Subcutaneous adipose tissue (tissue), 4 donors: ENCODE results near the gene CHN2. TPM values are rescaled to one million over a fixed set of nuclear protein-coding genes. Genes with fewer than 3 reads are reported as not detected.

ENCODE experiments used
- total RNA-seq, 4 donors: library from RNA; depleted of rRNA; stranded (reverse); fragments of >200 nt; gene quantifications; one replicate each; pipeline ENCODE4 v1.1.0, GENCODE V29; 2016
- TF ChIP-seq, protein P1 (sequence below): fragments of 450-650 bp; IDR thresholded peaks from one replicate; pipeline ENCODE4 v1.5.1; 2016; ENCODE audit warnings: low read depth, mild to moderate bottlenecking, control low read depth, antibody characterized with exemption, moderate library complexity

CHN2 gene
- total RNA-seq, 4 donors from 2014 or later, result 10.0 to 19.4 (median 13.8) TPM

DNA sequence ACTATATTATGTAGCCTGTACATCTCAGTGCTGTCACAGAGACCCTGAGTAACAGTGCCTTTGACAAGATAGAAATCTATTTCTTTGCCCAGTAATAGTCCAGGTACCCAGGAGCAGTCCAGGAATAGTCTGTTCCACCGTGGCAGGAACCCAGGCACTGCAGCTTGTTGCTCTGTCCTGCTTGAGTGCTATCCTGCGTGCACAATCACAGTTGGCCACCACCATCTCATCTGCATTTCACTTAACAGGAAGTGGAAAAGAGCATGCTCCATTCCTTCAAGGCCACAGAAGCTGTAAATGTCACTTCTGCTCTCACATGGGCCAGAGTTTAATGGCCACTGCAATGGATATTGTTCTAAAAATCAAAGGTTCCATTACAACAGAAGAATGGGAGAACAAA, 307.6 kb downstream of the CHN2 start:
- TF ChIP-seq, protein P1, sequence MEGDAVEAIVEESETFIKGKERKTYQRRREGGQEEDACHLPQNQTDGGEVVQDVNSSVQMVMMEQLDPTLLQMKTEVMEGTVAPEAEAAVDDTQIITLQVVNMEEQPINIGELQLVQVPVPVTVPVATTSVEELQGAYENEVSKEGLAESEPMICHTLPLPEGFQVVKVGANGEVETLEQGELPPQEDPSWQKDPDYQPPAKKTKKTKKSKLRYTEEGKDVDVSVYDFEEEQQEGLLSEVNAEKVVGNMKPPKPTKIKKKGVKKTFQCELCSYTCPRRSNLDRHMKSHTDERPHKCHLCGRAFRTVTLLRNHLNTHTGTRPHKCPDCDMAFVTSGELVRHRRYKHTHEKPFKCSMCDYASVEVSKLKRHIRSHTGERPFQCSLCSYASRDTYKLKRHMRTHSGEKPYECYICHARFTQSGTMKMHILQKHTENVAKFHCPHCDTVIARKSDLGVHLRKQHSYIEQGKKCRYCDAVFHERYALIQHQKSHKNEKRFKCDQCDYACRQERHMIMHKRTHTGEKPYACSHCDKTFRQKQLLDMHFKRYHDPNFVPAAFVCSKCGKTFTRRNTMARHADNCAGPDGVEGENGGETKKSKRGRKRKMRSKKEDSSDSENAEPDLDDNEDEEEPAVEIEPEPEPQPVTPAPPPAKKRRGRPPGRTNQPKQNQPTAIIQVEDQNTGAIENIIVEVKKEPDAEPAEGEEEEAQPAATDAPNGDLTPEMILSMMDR, result no peak

DNA sequence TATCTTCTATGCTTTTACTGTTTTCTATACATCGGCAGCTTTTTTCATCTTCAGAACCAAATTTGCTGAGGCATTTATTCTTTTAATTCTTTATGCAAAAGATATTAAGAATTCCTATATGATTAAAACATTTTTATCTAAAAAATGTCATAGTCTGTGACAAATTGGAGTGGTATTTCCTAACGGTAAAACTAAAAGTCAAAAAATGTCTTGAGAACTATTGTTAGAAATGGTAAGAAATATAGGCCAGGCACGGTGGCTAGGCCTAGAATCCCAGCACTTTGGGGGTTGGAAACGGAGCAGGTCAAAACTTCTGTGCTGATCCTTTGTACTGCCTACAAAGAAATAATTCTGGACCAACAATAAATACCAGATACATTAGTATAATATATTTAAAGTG, 311.4 kb downstream of the CHN2 start:
- TF ChIP-seq, protein P1, result no peak

DNA sequence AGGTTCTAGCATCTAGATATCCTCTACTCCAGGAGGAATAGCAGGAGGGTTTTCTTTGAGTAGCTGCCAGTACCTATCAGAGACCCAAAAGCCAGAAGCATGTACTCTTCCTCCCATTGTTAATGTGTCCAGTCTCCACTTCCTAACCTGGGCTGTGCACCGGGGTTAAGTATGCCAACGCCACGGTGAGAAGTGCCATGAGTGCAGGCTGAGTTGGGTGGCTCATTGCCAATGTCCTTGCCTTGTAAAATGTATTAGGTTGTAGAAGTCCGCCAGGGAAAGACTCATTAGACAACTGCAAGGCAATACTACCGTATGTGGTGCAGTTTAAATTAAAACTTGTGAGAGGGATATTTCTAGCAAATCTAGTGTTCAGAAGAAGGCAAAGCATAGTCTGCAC, 314.0 kb downstream of the CHN2 start:
- TF ChIP-seq, protein P1, result no peak

DNA sequence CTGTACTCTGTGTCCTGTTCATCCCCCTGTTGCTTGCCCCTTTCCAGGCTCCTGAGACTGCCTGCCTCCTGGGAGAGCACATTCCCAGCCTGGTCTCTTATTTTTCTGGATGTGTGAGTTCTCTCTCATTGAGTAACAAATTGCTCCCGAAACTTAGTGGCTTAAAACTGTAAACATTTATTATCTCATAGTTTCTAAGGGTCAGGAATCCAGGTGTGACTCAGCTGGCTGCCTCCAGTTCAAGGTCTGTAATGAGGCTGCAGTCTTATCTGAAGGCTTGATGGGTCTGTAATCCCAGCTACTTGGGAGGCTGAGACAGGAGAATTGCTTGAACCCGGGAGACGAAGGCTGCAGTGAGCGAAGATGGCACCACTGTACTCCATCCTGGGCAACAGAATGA, 315.5 kb downstream of the CHN2 start:
- TF ChIP-seq, protein P1, result no peak

DNA sequence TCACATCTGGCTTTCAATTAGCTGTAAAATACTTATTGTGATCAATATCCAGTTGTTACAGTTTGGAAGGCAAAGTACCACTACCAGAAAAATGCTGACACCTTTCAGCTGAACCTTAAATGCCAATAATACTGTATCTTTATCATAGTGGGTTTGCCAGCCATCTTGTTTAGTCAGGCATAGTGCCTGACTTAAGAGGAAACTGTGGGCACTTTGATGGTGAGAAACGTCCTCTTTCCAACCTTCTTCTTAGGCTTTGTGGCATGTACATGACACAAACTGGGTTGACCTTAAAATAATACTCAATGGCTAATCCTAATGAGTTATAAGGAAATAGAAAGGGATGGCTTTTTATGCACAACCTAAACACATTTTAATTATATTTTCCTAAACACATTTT, 316.8 kb downstream of the CHN2 start:
- TF ChIP-seq, protein P1, result no peak

DNA sequence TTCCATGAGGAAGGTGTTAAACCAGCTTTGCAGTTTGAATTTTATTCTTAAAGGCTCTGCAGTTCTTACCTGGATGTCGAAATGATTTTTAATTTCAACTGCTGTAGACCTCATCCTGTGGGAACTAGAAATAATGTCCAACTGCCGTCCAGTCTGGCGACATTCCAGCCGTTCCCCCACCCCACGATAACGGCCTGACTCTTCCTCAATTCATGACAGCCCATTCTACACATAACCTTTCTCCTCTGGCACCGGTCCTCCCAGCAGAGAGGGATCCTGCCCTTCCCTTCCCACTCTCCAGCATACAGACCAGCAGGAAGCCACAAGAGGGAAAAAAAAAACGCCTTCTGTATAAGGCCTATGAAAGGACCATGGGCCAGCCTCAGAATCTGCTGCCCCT, 317.3 kb downstream of the CHN2 start:
- TF ChIP-seq, protein P1, result no peak

DNA sequence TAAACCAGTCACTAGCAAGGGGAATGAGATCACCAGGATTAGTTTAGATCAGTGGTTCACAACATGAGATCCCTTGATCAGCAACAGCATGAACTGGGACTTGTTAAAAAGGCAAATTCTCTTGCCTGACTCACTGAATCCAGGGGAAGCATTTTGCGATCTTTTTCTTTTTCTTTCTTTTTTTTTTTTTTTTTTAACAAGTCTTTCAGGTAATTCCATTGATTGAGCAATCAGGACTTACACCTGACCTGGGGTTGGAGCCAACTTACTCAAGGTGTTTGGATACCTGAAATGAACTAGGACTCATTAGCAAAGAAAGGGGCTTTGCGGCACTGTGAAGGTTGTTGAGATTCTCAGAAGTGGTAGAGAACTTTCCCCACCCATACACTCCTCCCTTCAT, 321.9 kb downstream of the CHN2 start:
- TF ChIP-seq, protein P1, result no peak
